Activated naive CD8-positive, alpha-beta T cell treated with anti-CD3 and anti-CD28 coated beads, Interleukin-2, amount 10 ng/mL, durations not matched to agents 7 days and 5 days (primary cell): Measurements from ENCODE around the gene RELL1. TPM values are rescaled to one million over a fixed set of nuclear protein-coding genes. Genes with fewer than 3 reads are reported as not detected.

ENCODE experiments used
- ATAC-seq: fragments of 150-1000 bp; cut with Tn5 transposase; one replicate; pipeline ENCODE4 v1.10.0; 2021; ENCODE audit warnings: low read depth, moderate library complexity
- POLR2A ChIA-PET: fragments of 350-600 bp; sonication (Branson Sonifier 250); formaldehyde crosslinking; loops from one replicate; lab custom pipeline; 2021; ENCODE audit warnings: antibody characterized with exemption; lab: Charles Lee
- DNase-seq: peaks from one replicate; pipeline ENCODE4 v3.0.0; 2021
- H3K27ac Mint-ChIP-seq: one replicate; pipeline ENCODE4 v1.8.0; 2022; ENCODE audit warnings: mild to moderate bottlenecking, mixed read lengths
- H3K27me3 Mint-ChIP-seq: one replicate; pipeline ENCODE4 v1.8.0; 2022; ENCODE audit warnings: mild to moderate bottlenecking, moderate library complexity, mixed read lengths
- H3K36me3 Mint-ChIP-seq: one replicate; pipeline ENCODE4 v1.8.0; 2021; ENCODE audit warnings: mild to moderate bottlenecking, mixed read lengths
- H3K4me1 Mint-ChIP-seq: one replicate; pipeline ENCODE4 v1.8.0; 2021; ENCODE audit warnings: mixed read lengths
- H3K4me3 Mint-ChIP-seq: one replicate; pipeline ENCODE4 v1.8.0; 2022; ENCODE audit warnings: mild to moderate bottlenecking, moderate library complexity, mixed read lengths
- H3K9me3 Mint-ChIP-seq: one replicate; pipeline ENCODE4 v1.8.0; 2021; ENCODE audit warnings: mixed read lengths
- total RNA-seq, 2 experiments: library from RNA; stranded (reverse); gene quantifications; one replicate each; pipeline ENCODE4 v1.2.3, GENCODE V29; 2021

RELL1 gene
- total RNA-seq, 2 experiments from 2014 or later: 36.8 to 39.4 TPM

- ATAC-seq: no peak
- no peak for DNase-seq
- Mint-ChIP-seq H3K4me3 (no peak overlapping the region), H3K36me3 (peaks cover 43% of the 10 kb centered on the region), H3K4me1 (peaks cover 2% of the 10 kb centered on the region), H3K9me3 (no peaks in the 10 kb centered on the region), H3K27ac (no peak overlapping the region), H3K27me3 (no peaks in the 10 kb centered on the region)
- POLR2A ChIA-PET: no interaction called here
These were observed 54.6 kb downstream of the RELL1 start for GRCh38 chr4:37631551-37631950.

GRCh38 chr4:37629713-37630112, 56.5 kb downstream of the RELL1 start:
- Mint-ChIP-seq H3K4me1 (peaks cover 3% of the 10 kb centered on the region), H3K36me3 (peaks cover 44% of the 10 kb centered on the region), H3K4me3 (no peak overlapping the region), H3K27ac (no peak overlapping the region), H3K27me3 (no peaks in the 10 kb centered on the region), H3K9me3 (no peaks in the 10 kb centered on the region)
- POLR2A ChIA-PET: no interaction called here
- ATAC-seq (no peak), DNase-seq (no peak)

- ATAC-seq (no peak), DNase-seq (no peak)
- H3K4me3 Mint-ChIP-seq: no peak overlapping the region
- no peaks in the 10 kb centered on the region for H3K9me3 Mint-ChIP-seq
- no peak overlapping the region for H3K27ac Mint-ChIP-seq
- POLR2A ChIA-PET: no interaction called here
- H3K27me3 Mint-ChIP-seq: no peaks in the 10 kb centered on the region
- peaks cover 40% of the 10 kb centered on the region for H3K36me3 Mint-ChIP-seq
- peaks cover 3% of the 10 kb centered on the region for H3K4me1 Mint-ChIP-seq
These were observed 57.1 kb downstream of the RELL1 start for GRCh38 chr4:37628977-37629609.

- ATAC-seq: no peak
- Mint-ChIP-seq H3K27ac (peak overlapping the region; percentile 39), H3K4me1 (peaks cover 3% of the 10 kb centered on the region), H3K36me3 (peaks cover 47% of the 10 kb centered on the region), H3K9me3 (no peaks in the 10 kb centered on the region), H3K4me3 (no peak overlapping the region), H3K27me3 (no peaks in the 10 kb centered on the region)
- POLR2A ChIA-PET: no interaction called here
- DNase-seq: no peak
These were observed 58.9 kb downstream of the RELL1 start for GRCh38 chr4:37627263-37627662.

- H3K4me1 Mint-ChIP-seq: peaks cover 3% of the 10 kb centered on the region
- H3K27ac Mint-ChIP-seq: no peak overlapping the region
- POLR2A ChIA-PET: no interaction called here
- H3K4me3 Mint-ChIP-seq: no peak overlapping the region
- ATAC-seq (no peak), DNase-seq (no peak)
- H3K27me3 Mint-ChIP-seq: no peaks in the 10 kb centered on the region
- no peaks in the 10 kb centered on the region for H3K9me3 Mint-ChIP-seq
- peaks cover 46% of the 10 kb centered on the region for H3K36me3 Mint-ChIP-seq
These were observed 60.7 kb downstream of the RELL1 start for GRCh38 chr4:37625499-37625898.

- DNase-seq (no peak), ATAC-seq (no peak)
- Mint-ChIP-seq H3K27ac (no peak overlapping the region), H3K36me3 (peaks cover 37% of the 10 kb centered on the region), H3K9me3 (no peaks in the 10 kb centered on the region), H3K4me1 (peaks cover 3% of the 10 kb centered on the region), H3K27me3 (no peaks in the 10 kb centered on the region), H3K4me3 (no peak overlapping the region)
- POLR2A ChIA-PET: no interaction called here
These were observed 62.2 kb downstream of the RELL1 start for GRCh38 chr4:37623940-37624339.

- H3K9me3 Mint-ChIP-seq: no peaks in the 10 kb centered on the region
- ATAC-seq (no peak), DNase-seq (no peak)
- no peak overlapping the region for H3K4me3 Mint-ChIP-seq
- POLR2A ChIA-PET: interaction anchor here (0.7 kb wide), 1 partner anchor 120 kb away, joined by 5 read pairs; no protein-coding TSS in a partner anchor
- no peaks in the 10 kb centered on the region for H3K27me3 Mint-ChIP-seq
- H3K27ac Mint-ChIP-seq: no peak overlapping the region
- peaks cover 36% of the 10 kb centered on the region for H3K36me3 Mint-ChIP-seq
- peaks cover 3% of the 10 kb centered on the region for H3K4me1 Mint-ChIP-seq
These were observed 63.1 kb downstream of the RELL1 start for GRCh38 chr4:37623125-37623524.

- no peaks in the 10 kb centered on the region for H3K9me3 Mint-ChIP-seq
- peaks cover 1% of the 10 kb centered on the region for H3K4me1 Mint-ChIP-seq
- H3K4me3 Mint-ChIP-seq: no peak overlapping the region
- H3K36me3 Mint-ChIP-seq: peaks cover 33% of the 10 kb centered on the region
- ATAC-seq (no peak), DNase-seq (no peak)
- no peak overlapping the region for H3K27ac Mint-ChIP-seq
- H3K27me3 Mint-ChIP-seq: no peaks in the 10 kb centered on the region
- POLR2A ChIA-PET: interaction anchor here (0.6 kb wide), 1 partner anchor 1305 kb away, joined by 10 read pairs; no protein-coding TSS in a partner anchor
These were observed 66.0 kb downstream of the RELL1 start for GRCh38 chr4:37620176-37620575.

- ATAC-seq: no peak
- POLR2A ChIA-PET: no interaction called here
- Mint-ChIP-seq H3K9me3 (no peaks in the 10 kb centered on the region), H3K27me3 (no peaks in the 10 kb centered on the region), H3K4me3 (no peak overlapping the region), H3K36me3 (peaks cover 22% of the 10 kb centered on the region), H3K27ac (no peak overlapping the region), H3K4me1 (peaks cover 1% of the 10 kb centered on the region)
- no peak for DNase-seq
These were observed 70.5 kb downstream of the RELL1 start for GRCh38 chr4:37615720-37616063.

- Mint-ChIP-seq H3K36me3 (peaks cover 27% of the 10 kb centered on the region), H3K27me3 (no peaks in the 10 kb centered on the region), H3K4me3 (no peak overlapping the region), H3K27ac (no peak overlapping the region), H3K4me1 (peaks cover 1% of the 10 kb centered on the region), H3K9me3 (no peaks in the 10 kb centered on the region)
- POLR2A ChIA-PET: no interaction called here
- ATAC-seq (no peak), DNase-seq (no peak)
These were observed 71.0 kb downstream of the RELL1 start for GRCh38 chr4:37615059-37615719.

- no peak overlapping the region for H3K4me3 Mint-ChIP-seq
- no peak for DNase-seq
- peaks cover 36% of the 10 kb centered on the region for H3K36me3 Mint-ChIP-seq
- no peaks in the 10 kb centered on the region for H3K27me3 Mint-ChIP-seq
- POLR2A ChIA-PET: no interaction called here
- H3K27ac Mint-ChIP-seq: no peak overlapping the region
- H3K9me3 Mint-ChIP-seq: no peaks in the 10 kb centered on the region
- H3K4me1 Mint-ChIP-seq: peaks cover 1% of the 10 kb centered on the region
- peak; percentile 26 for ATAC-seq
These were observed 73.4 kb downstream of the RELL1 start for GRCh38 chr4:37612811-37613210.

- POLR2A ChIA-PET: no interaction called here
- H3K4me1 Mint-ChIP-seq: peaks cover 15% of the 10 kb centered on the region
- H3K4me3 Mint-ChIP-seq: no peak overlapping the region
- no peak for DNase-seq
- no peaks in the 10 kb centered on the region for H3K27me3 Mint-ChIP-seq
- no peaks in the 10 kb centered on the region for H3K9me3 Mint-ChIP-seq
- no peak for ATAC-seq
- H3K27ac Mint-ChIP-seq: no peak overlapping the region
- H3K36me3 Mint-ChIP-seq: peaks cover 37% of the 10 kb centered on the region
These were observed 76.5 kb downstream of the RELL1 start for GRCh38 chr4:37609626-37610025.

GRCh38 chr4:37607018-37607417, 79.2 kb downstream of the RELL1 start:
- no peak for ATAC-seq
- Mint-ChIP-seq H3K9me3 (no peaks in the 10 kb centered on the region), H3K4me3 (no peak overlapping the region), H3K36me3 (peaks cover 30% of the 10 kb centered on the region), H3K27me3 (no peaks in the 10 kb centered on the region), H3K4me1 (peaks cover 18% of the 10 kb centered on the region), H3K27ac (no peak overlapping the region)
- DNase-seq: no peak
- POLR2A ChIA-PET: no interaction called here

- Mint-ChIP-seq H3K36me3 (peaks cover 25% of the 10 kb centered on the region), H3K9me3 (no peaks in the 10 kb centered on the region), H3K27me3 (no peaks in the 10 kb centered on the region), H3K27ac (no peak overlapping the region), H3K4me3 (no peak overlapping the region), H3K4me1 (peaks cover 20% of the 10 kb centered on the region)
- POLR2A ChIA-PET: no interaction called here
- ATAC-seq (peak; percentile 32), DNase-seq (no peak)
These were observed 80.2 kb downstream of the RELL1 start for GRCh38 chr4:37605843-37606565.
